Testis (tissue), 3 donors: Measurements from ENCODE around the gene PCSK5. TPM values are rescaled to one million over a fixed set of nuclear protein-coding genes. Genes with fewer than 3 reads are reported as not detected.

Experiments
- DNase-seq: peaks from one replicate; pipeline ENCODE4 v3.0.0-alpha.2; 2019
- H3K27ac ChIP-seq, 2 donors: fragments of 200-600 bp; sonication (generic); one replicate each; pipeline ENCODE4 v1.5.1; 2019
- H3K27me3 ChIP-seq: fragments of 200-600 bp; sonication (generic); one replicate; pipeline ENCODE4 v1.5.1; 2019
- H3K36me3 ChIP-seq: fragments of 200-600 bp; sonication (generic); one replicate; pipeline ENCODE4 v1.5.1; 2017; ENCODE audit warnings: low read depth; ENCODE audit errors: missing control alignments
- H3K4me1 ChIP-seq: fragments of 200-600 bp; sonication (generic); one replicate; pipeline ENCODE4 v1.5.1; 2019
- H3K4me3 ChIP-seq, 2 donors: fragments of 200-600 bp; sonication (generic); one replicate each; pipeline ENCODE4 v1.5.1; 2017 to 2019
- H3K9me3 ChIP-seq: fragments of 200-600 bp; sonication (generic); one replicate; pipeline ENCODE4 v1.5.1; 2017
- POLR2A ChIP-seq: fragments of 450-650 bp; IDR thresholded peaks from one replicate; pipeline ENCODE4 v1.6.1; 2017; ENCODE audit warnings: antibody characterized with exemption, mild to moderate bottlenecking, moderate library complexity
- WGBS, 2 donors: methylation state at CpG; one replicate each; pipeline ENCODE4 v1.1.5; 2018; 5-methylcytosine and 5-hydroxymethylcytosine counted together
- intact Hi-C: fragments of 100-400 bp; cut with DNase I; formaldehyde crosslinking; loops from one replicate; pipeline ENCODE4 v1.15.1; 2023; ENCODE audit warnings: low total_unique reads
- polyA plus RNA-seq: library from polyadenylated mRNA; stranded (reverse); fragments of 350-450 nt; fragmentation: Illumina TruSeq; extraction: RNeasy Lipid Tissue Mini Kit (QIAGEN cat#74804); gene quantifications from one replicate; pipeline ENCODE4 v1.2.3, GENCODE V29; 2014; ENCODE audit warnings: low read depth, low replicate concordance; ENCODE audit not compliant: insufficient read depth
- total RNA-seq, 2 donors: library from RNA; depleted of rRNA; stranded (reverse); fragments of >200 nt; gene quantifications; one replicate each; pipeline ENCODE4 v1.2.3, GENCODE V29; 2016
- TF ChIP-seq, protein P1 (sequence below), 3 experiments: fragments of 450-650 bp in 2 of 3; fragments of 200-600 bp in 1 of 3; sonication (generic) in 1 of 3; IDR thresholded peaks; one replicate each; pipeline ENCODE4 v1.5.1; 2016 to 2019; ENCODE audit warnings: antibody characterized with exemption in 3 of 3, mild to moderate bottlenecking in 2 of 3, moderate library complexity in 1 of 3

Gene PCSK5
- total and polyA plus RNA-seq, 3 donors from 2014 or later = 9.4 to 50.6 (median 27.5) TPM

DNA sequence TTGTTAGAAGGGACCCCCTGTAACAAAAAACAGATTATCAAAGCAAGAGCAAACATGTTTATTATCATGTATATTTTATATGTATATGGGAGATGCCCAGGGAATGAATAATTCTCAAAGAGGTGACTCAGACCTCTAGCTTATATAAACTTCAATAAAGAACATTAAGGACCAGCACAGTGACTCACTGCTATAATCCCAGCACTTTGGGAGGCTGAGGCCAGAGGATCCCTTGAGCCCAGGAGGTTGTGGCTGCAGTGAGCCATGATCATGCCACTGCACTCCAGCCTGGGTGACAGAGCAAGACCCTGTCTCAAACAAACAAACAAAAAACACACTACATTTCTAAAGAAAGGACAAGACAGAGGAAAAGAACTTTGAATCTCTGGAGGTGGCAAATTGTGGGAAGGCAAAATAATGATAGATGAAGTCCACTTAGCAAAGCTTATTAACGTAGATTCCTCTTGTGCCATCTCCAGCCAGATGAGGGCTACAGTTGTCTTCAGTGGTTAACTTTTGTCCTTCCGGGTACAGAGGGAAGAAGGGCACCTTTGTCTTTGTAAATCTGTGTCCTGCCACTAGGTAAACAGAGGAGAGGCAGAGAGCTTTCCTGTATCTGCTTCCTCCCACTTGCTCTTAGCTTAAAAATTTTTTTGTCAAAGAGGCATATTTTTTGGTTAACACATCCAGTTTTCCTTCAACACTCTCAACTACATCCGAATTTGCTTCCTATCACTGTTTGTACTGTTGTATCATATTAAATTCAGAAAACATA lies 511.3 kb downstream of the PCSK5 start:
- H3K4me3 ChIP-seq = no peak overlapping the region
- no peaks in the 10 kb centered on the region for H3K4me1 ChIP-seq
- no peaks in the 10 kb centered on the region for H3K9me3 ChIP-seq
- H3K36me3 ChIP-seq = no peaks in the 10 kb centered on the region
- intact Hi-C loops = no loop called here
- TF ChIP-seq, protein P1, sequence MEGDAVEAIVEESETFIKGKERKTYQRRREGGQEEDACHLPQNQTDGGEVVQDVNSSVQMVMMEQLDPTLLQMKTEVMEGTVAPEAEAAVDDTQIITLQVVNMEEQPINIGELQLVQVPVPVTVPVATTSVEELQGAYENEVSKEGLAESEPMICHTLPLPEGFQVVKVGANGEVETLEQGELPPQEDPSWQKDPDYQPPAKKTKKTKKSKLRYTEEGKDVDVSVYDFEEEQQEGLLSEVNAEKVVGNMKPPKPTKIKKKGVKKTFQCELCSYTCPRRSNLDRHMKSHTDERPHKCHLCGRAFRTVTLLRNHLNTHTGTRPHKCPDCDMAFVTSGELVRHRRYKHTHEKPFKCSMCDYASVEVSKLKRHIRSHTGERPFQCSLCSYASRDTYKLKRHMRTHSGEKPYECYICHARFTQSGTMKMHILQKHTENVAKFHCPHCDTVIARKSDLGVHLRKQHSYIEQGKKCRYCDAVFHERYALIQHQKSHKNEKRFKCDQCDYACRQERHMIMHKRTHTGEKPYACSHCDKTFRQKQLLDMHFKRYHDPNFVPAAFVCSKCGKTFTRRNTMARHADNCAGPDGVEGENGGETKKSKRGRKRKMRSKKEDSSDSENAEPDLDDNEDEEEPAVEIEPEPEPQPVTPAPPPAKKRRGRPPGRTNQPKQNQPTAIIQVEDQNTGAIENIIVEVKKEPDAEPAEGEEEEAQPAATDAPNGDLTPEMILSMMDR (IDR thresholded peaks at IDR 0.05) = no peak
- TF ChIP-seq POLR2A = no peak
- H3K27me3 ChIP-seq = no peaks in the 10 kb centered on the region
- 72 to 80% methylated on average over 3 of the region's 3 CpGs for WGBS, 2 donors
- H3K27ac ChIP-seq = no peak overlapping the region
- no peak for DNase-seq

DNA sequence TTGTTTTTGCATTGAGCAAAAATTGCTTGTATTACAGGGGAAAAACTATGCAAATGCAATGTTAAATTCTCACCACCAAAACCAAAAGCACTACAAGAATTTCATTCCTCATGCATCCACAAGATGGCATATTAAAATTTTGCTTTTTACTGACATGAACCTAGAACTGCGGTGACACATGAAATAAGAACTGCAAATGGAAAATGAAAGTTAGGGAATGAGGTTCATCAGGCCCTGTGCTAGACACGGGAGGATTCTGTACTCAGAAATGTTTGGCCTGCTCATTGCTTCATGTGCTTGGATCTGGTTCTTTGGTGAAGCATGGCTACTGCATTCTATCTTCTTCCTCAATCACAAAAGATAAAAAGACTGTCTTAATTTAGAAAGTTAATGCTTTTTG lies 512.9 kb downstream of the PCSK5 start:
- DNase-seq = no peak
- H3K4me3 ChIP-seq = no peak overlapping the region

DNA sequence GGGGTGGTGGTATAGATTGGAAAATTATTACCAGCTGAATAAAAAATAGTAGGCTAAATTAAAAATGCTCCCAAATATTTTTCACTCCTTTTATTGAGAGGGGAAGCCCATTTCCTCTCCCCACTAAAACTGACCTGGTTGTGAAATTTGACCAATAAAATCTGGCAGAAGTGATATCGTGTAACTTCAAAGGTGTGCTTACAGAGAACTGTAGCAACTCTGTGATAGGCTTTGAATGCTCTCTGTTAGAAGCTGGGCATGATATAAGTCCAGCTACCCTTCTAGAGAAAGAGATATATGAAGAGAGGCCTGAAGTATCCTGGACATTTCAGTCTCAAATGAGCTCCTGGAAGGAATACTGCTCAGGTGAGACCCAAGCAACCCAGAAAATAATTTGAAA lies 513.9 kb downstream of the PCSK5 start:
- WGBS, 2 donors = 70 to 88% methylated on average over 1 of the region's 1 CpG
- no peak overlapping the region for H3K4me3 ChIP-seq
- TF ChIP-seq POLR2A = no peak
- TF ChIP-seq, protein P1 (IDR thresholded peaks at IDR 0.05) = no peak
- no peak for DNase-seq
- intact Hi-C loops = no loop called here
- no peaks in the 10 kb centered on the region for H3K9me3 ChIP-seq
- no peaks in the 10 kb centered on the region for H3K36me3 ChIP-seq
- H3K27me3 ChIP-seq = no peaks in the 10 kb centered on the region
- H3K27ac ChIP-seq = no peak overlapping the region
- H3K4me1 ChIP-seq = no peaks in the 10 kb centered on the region

More for the DNA sequence above, 512.9 kb downstream of the PCSK5 start:
- no peaks in the 10 kb centered on the region for H3K4me1 ChIP-seq
- WGBS, 2 donors = 13 to 20% methylated on average over 2 of the region's 2 CpGs
- no peaks in the 10 kb centered on the region for H3K27me3 ChIP-seq
- TF ChIP-seq, protein P1 (IDR thresholded peaks at IDR 0.05) = peak; percentile 42 to 62 (median 59)
- no peak for TF ChIP-seq POLR2A
- H3K27ac ChIP-seq = no peak overlapping the region
- no peaks in the 10 kb centered on the region for H3K9me3 ChIP-seq
- intact Hi-C loops = no loop called here
- no peaks in the 10 kb centered on the region for H3K36me3 ChIP-seq

DNA sequence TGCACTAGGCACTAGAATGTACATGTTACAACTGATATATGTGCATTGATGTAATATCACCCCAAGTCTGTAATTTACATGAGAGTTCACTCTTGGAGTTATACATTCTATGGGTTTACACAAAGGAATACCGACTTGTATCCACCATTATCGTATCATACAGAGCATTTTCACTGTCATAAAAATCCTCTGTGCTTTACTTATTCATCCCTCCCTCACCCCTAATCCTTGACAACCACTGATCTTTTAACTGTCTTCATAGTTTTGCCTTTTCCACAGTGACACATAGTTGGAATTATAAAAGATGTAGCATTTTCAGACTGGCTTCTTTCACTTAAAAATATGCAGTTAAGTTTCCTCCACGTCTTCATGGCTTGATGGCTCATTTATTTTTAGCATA lies 514.9 kb downstream of the PCSK5 start:
- intact Hi-C loops = no loop called here
- 57 to 59% methylated on average over 3 of the region's 3 CpGs for WGBS, 2 donors

More for the DNA sequence above, 514.9 kb downstream of the PCSK5 start:
- H3K27me3 ChIP-seq = no peaks in the 10 kb centered on the region
- TF ChIP-seq, protein P1 (IDR thresholded peaks at IDR 0.05) = no peak
- no peak for TF ChIP-seq POLR2A
- no peak for DNase-seq
- no peak overlapping the region for H3K4me3 ChIP-seq
- no peak overlapping the region for H3K27ac ChIP-seq
- H3K36me3 ChIP-seq = no peaks in the 10 kb centered on the region
- no peaks in the 10 kb centered on the region for H3K4me1 ChIP-seq
- H3K9me3 ChIP-seq = no peaks in the 10 kb centered on the region
